HL-60 (cell line): Measurements from ENCODE around the gene IL6ST.
"Not testable (repeated sequence)": the region's sequence is repeated elsewhere in the genome, so short reads cannot be mapped to it uniquely, and the experiment has no call there.

ENCODE experiments used
- DNase-seq, 2 experiments: peaks; one replicate each; pipeline ENCODE4 v3.0.0-alpha.2; 2010 to 2020; ENCODE audit warnings: low read depth in 1 of 2, low spot score in 1 of 2
- H3K27ac ChIP-seq: fragments of 250-450 bp; sonication (Bioruptor Pico); replicated peaks from 2 replicates; pipeline ENCODE4 v1.5.1; 2020; ENCODE audit warnings: mild to moderate bottlenecking, moderate library complexity
- H3K27me3 ChIP-seq: fragments of 250-450 bp; sonication (Bioruptor Pico); 2 replicates; pipeline ENCODE4 v1.5.1; 2021; ENCODE audit warnings: mild to moderate bottlenecking, moderate library complexity; ENCODE audit not compliant: insufficient read depth, poor library complexity, severe bottlenecking
- H3K4me3 ChIP-seq: replicated peaks from 2 replicates; pipeline ENCODE4 v1.5.1; 2011; ENCODE audit warnings: mild to moderate bottlenecking, control low read depth, low read length; ENCODE audit not compliant: insufficient read depth
- GABPA ChIP-seq: IDR thresholded peaks from 2 replicates; pipeline ENCODE4 v1.6.1; 2012; ENCODE audit warnings: low read depth
- POLR2AphosphoS5 ChIP-seq: IDR thresholded peaks from 2 replicates; pipeline ENCODE4 v1.6.1; 2012; ENCODE audit warnings: low read depth
- SPI1 ChIP-seq: IDR thresholded peaks from 2 replicates; pipeline ENCODE4 v1.6.1; 2012; ENCODE audit warnings: low read depth, mild to moderate bottlenecking, borderline replicate concordance
- TF ChIP-seq, protein P1 (sequence below): IDR thresholded peaks from 2 replicates; pipeline ENCODE4 v1.6.1; 2012; ENCODE audit warnings: low read depth; ENCODE audit not compliant: insufficient replicate concordance
- TF ChIP-seq, protein P2 (sequence below): IDR thresholded peaks from one replicate; pipeline ENCODE4 v1.5.1; 2011; ENCODE audit warnings: low read length, control low read depth, inconsistent platforms; ENCODE audit not compliant: insufficient read depth

Gene IL6ST

DNA sequence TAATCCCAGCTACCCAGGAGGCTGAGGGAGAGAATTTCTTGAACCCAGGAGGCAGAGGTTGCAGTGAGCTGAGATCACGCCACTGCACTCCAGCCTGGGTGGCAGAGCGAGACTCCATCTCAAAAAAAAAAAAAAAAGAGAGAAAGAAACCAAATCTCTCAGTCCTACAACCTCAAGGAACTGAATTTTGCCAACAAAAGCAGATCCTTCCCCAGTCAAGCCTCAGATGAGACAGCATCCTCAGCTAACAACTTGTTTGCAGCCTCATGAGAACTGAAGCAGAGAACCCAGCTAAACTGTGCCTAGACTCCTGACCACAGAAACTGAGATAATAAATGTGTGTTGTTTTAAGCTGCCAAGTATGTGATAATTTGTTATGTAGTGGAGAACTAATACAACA is 7.5 kb upstream of the IL6ST start:
- no peak overlapping the region for H3K27ac ChIP-seq
- no peak for DNase-seq
- no peak overlapping the region for H3K4me3 ChIP-seq
- no peaks in the 10 kb centered on the region for H3K27me3 ChIP-seq
- TF ChIP-seq POLR2AphosphoS5: no peak
- TF ChIP-seq, protein P1, sequence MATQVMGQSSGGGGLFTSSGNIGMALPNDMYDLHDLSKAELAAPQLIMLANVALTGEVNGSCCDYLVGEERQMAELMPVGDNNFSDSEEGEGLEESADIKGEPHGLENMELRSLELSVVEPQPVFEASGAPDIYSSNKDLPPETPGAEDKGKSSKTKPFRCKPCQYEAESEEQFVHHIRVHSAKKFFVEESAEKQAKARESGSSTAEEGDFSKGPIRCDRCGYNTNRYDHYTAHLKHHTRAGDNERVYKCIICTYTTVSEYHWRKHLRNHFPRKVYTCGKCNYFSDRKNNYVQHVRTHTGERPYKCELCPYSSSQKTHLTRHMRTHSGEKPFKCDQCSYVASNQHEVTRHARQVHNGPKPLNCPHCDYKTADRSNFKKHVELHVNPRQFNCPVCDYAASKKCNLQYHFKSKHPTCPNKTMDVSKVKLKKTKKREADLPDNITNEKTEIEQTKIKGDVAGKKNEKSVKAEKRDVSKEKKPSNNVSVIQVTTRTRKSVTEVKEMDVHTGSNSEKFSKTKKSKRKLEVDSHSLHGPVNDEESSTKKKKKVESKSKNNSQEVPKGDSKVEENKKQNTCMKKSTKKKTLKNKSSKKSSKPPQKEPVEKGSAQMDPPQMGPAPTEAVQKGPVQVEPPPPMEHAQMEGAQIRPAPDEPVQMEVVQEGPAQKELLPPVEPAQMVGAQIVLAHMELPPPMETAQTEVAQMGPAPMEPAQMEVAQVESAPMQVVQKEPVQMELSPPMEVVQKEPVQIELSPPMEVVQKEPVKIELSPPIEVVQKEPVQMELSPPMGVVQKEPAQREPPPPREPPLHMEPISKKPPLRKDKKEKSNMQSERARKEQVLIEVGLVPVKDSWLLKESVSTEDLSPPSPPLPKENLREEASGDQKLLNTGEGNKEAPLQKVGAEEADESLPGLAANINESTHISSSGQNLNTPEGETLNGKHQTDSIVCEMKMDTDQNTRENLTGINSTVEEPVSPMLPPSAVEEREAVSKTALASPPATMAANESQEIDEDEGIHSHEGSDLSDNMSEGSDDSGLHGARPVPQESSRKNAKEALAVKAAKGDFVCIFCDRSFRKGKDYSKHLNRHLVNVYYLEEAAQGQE: no peak
- no peak for TF ChIP-seq GABPA
- TF ChIP-seq, protein P2, sequence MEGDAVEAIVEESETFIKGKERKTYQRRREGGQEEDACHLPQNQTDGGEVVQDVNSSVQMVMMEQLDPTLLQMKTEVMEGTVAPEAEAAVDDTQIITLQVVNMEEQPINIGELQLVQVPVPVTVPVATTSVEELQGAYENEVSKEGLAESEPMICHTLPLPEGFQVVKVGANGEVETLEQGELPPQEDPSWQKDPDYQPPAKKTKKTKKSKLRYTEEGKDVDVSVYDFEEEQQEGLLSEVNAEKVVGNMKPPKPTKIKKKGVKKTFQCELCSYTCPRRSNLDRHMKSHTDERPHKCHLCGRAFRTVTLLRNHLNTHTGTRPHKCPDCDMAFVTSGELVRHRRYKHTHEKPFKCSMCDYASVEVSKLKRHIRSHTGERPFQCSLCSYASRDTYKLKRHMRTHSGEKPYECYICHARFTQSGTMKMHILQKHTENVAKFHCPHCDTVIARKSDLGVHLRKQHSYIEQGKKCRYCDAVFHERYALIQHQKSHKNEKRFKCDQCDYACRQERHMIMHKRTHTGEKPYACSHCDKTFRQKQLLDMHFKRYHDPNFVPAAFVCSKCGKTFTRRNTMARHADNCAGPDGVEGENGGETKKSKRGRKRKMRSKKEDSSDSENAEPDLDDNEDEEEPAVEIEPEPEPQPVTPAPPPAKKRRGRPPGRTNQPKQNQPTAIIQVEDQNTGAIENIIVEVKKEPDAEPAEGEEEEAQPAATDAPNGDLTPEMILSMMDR: no peak
- no peak for TF ChIP-seq SPI1

DNA sequence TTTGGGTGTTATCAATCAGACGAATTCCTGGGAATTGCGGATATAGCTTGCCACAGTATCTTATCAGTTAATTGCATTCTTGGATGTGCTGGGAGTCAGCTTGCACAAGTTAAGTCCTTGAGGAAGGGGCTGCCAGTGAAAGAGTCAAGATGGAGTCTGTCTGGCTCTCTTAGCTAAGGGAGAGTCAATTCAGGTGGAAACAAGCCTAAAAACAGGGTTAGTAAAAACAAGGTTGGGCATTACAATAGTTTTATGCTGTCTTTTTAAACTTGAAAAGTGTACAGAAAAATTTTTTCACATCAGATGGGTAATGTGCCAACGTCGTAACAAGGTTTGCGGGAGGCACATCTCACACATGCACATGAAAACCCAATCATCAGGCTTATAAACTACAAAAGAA is 5.5 kb upstream of the IL6ST start:
- not testable (repeated sequence) for H3K27me3 ChIP-seq, H3K27ac ChIP-seq, H3K4me3 ChIP-seq, DNase-seq

DNA sequence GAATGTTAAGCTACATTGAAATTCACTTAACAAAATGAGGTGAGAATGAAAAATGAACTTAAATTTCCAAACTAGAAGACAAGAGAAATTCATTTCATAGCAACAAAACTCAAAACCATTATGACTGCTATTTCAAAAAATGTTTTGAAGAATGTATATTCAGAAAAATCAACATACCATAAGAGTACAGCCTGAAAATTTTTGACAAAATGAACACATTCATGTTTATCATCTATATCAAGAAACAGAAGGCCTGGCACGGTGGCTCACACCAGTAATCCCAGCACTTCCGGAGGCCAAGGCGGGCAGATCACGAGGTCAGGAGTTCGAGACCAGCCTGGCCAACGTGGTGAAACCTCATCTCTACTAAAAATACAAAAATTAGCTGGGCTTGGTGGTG is 4.2 kb upstream of the IL6ST start:
- Histone ChIP-seq H3K27me3 (no peaks in the 10 kb centered on the region), H3K27ac (no peak overlapping the region), H3K4me3 (no peak overlapping the region)
- no peak for DNase-seq
- TF ChIP-seq, protein P2: no peak
- TF ChIP-seq GABPA: no peak
- no peak for TF ChIP-seq POLR2AphosphoS5
- no peak for TF ChIP-seq SPI1
- TF ChIP-seq, protein P1: no peak

DNA sequence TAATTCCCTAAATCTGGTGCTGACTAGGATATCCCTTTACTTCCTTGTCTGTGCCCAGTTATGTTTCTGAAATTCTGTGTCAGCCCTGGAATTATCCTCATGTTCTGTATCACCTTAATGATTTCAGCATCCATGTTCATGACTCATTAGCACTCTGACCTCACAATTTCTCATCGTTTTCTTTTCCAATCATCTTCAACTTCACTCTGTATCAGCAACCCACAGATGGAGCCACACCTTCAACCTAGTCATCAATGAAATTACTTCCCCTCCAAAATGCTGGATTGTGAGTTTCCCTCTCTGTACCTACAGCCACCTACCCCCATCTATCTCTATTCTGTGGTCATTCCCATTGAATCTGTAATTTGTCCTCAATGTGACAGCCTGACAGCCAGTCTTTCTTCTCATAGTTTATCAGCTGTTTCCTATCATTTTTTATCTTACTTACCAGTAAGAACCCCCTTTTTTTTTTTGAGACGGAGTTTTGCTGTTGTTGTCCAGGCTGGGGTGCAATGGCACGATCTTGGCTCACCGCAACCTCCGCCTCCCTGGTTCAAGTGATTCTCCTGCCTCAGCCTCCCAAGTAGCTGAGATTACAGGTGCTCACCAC is 3.1 kb upstream of the IL6ST start:
- no peak overlapping the region for H3K27ac ChIP-seq

More for the DNA sequence above, 3.1 kb upstream of the IL6ST start:
- no peak for DNase-seq
- TF ChIP-seq, protein P1: no peak
- TF ChIP-seq GABPA (no peak), POLR2AphosphoS5 (no peak), SPI1 (no peak)
- TF ChIP-seq, protein P2: no peak
- no peaks in the 10 kb centered on the region for H3K27me3 ChIP-seq
- H3K4me3 ChIP-seq: no peak overlapping the region
